ENCODE results near the gene IFIT5. TPM values are rescaled to one million over a fixed set of nuclear protein-coding genes. Genes with fewer than 3 reads are reported as not detected.
A peak's percentile ranks its signal among the peaks of the same experiment; 100 is the strongest.

IFIT5 gene
- total RNA-seq, 2 experiments from 2014 or later: 0.36 to 0.57 TPM

GRCh38 chr10:89421018-89421476 is 6.7 kb downstream of the IFIT5 start:
- Histone ChIP-seq H3K4me3 (ENCODE audit: low read depth, low read length, poor library complexity, severe bottlenecking) (no peak overlapping the region), H3K4me1 (ENCODE audit: insufficient read depth, low read length, poor library complexity, severe bottlenecking) (no peaks in the 10 kb centered on the region), H3K4me2 (ENCODE audit: low read length) (no peak overlapping the region), H4K20me1 (ENCODE audit: insufficient read depth, low read length) (no peaks in the 10 kb centered on the region), H3K9me2 (ENCODE audit: insufficient read depth, low read length) (no peaks in the 10 kb centered on the region), H3K79me2 (ENCODE audit: insufficient read depth, low read depth, low read length) (no peaks in the 10 kb centered on the region), H3K27ac (ENCODE audit: low read depth, low read length, poor library complexity, severe bottlenecking) (no peak overlapping the region), H2AFZ (ENCODE audit: low read length) (no peak overlapping the region), H3K9me3 (ENCODE audit: low read length) (no peaks in the 10 kb centered on the region), H3K36me3 (ENCODE audit: insufficient read depth, low read length) (no peaks in the 10 kb centered on the region)
- ChIA-PET CTCF (ENCODE audit: unreplicated experiment) (no interaction called here), POLR2A (no interaction called here)
- TF ChIP-seq CTCF (conservative IDR thresholded peaks at IDR 0.05; ENCODE audit: low read length): no peak
- TF ChIP-seq EZH2phosphoT487 (IDR thresholded peaks at IDR 0.05; ENCODE audit: borderline replicate concordance, low read depth, low read length): no peak
- intact Hi-C loops (cut with micrococcal nuclease; ENCODE audit: unreplicated experiment): no loop called here
- no peak for DNase-seq (ENCODE audit: low spot score)
- no TSS peak for BruUV-seq (replicated peaks)

- BruUV-seq (replicated peaks): no TSS peak
- Histone ChIP-seq H3K27ac (ENCODE audit: low read depth, low read length, poor library complexity, severe bottlenecking) (no peak overlapping the region), H4K20me1 (ENCODE audit: insufficient read depth, low read length) (no peaks in the 10 kb centered on the region), H3K9me2 (ENCODE audit: insufficient read depth, low read length) (no peaks in the 10 kb centered on the region), H3K4me1 (ENCODE audit: insufficient read depth, low read length, poor library complexity, severe bottlenecking) (no peaks in the 10 kb centered on the region), H3K36me3 (ENCODE audit: insufficient read depth, low read length) (no peaks in the 10 kb centered on the region), H2AFZ (ENCODE audit: low read length) (no peak overlapping the region), H3K79me2 (ENCODE audit: insufficient read depth, low read depth, low read length) (no peaks in the 10 kb centered on the region), H3K4me3 (ENCODE audit: low read depth, low read length, poor library complexity, severe bottlenecking) (no peak overlapping the region), H3K9me3 (ENCODE audit: low read length) (no peaks in the 10 kb centered on the region), H3K4me2 (ENCODE audit: low read length) (no peak overlapping the region)
- no peak for DNase-seq (ENCODE audit: low spot score)
- no peak for TF ChIP-seq CTCF (conservative IDR thresholded peaks at IDR 0.05; ENCODE audit: low read length)
- TF ChIP-seq EZH2phosphoT487 (IDR thresholded peaks at IDR 0.05; ENCODE audit: borderline replicate concordance, low read depth, low read length): no peak
- POLR2A ChIA-PET: no interaction called here
- CTCF ChIA-PET (ENCODE audit: unreplicated experiment): no interaction called here
- intact Hi-C loops (cut with micrococcal nuclease; ENCODE audit: unreplicated experiment): loop anchor here (5.0 kb wide), 1 partner anchor 367 kb away; no protein-coding TSS in a partner anchor
Measured at GRCh38 chr10:89425000-89425399, 10.6 kb downstream of the IFIT5 start.

- no peaks in the 10 kb centered on the region for H3K36me3 ChIP-seq (ENCODE audit: insufficient read depth, low read length)
- H3K9me2 ChIP-seq (ENCODE audit: insufficient read depth, low read length): no peaks in the 10 kb centered on the region
- no peaks in the 10 kb centered on the region for H4K20me1 ChIP-seq (ENCODE audit: insufficient read depth, low read length)
- intact Hi-C loops (cut with micrococcal nuclease; ENCODE audit: unreplicated experiment): loop anchor here (1.0 to 5.0 kb wide), 2 partner anchors 138 to 366 kb away; no protein-coding TSS in a partner anchor
- H3K9me3 ChIP-seq (ENCODE audit: low read length): no peaks in the 10 kb centered on the region
- no peak overlapping the region for H3K4me2 ChIP-seq (ENCODE audit: low read length)
- ChIA-PET CTCF (ENCODE audit: unreplicated experiment) (no interaction called here), POLR2A (no interaction called here)
- H3K4me3 ChIP-seq (ENCODE audit: low read depth, low read length, poor library complexity, severe bottlenecking): no peak overlapping the region
- peak; percentile 51 for DNase-seq (ENCODE audit: low spot score)
- H3K79me2 ChIP-seq (ENCODE audit: insufficient read depth, low read depth, low read length): no peaks in the 10 kb centered on the region
- no peak overlapping the region for H2AFZ ChIP-seq (ENCODE audit: low read length)
- H3K4me1 ChIP-seq (ENCODE audit: insufficient read depth, low read length, poor library complexity, severe bottlenecking): no peaks in the 10 kb centered on the region
- no peak overlapping the region for H3K27ac ChIP-seq (ENCODE audit: low read depth, low read length, poor library complexity, severe bottlenecking)
- TF ChIP-seq EZH2phosphoT487 (IDR thresholded peaks at IDR 0.05; ENCODE audit: borderline replicate concordance, low read depth, low read length): no peak
- peak; percentile 80 for TF ChIP-seq CTCF (conservative IDR thresholded peaks at IDR 0.05; ENCODE audit: low read length)
- BruUV-seq (replicated peaks): no TSS peak
Measured at GRCh38 chr10:89426230-89426868, 12.0 kb downstream of the IFIT5 start.
